GM12878 (cell line): ENCODE data around the gene CAMTA1. TPM values are rescaled to one million over a fixed set of nuclear protein-coding genes. Genes with fewer than 3 reads are reported as not detected.

ENCODE experiments used
- EED ChIP-seq: sonication (generic); IDR thresholded peaks from 2 replicates; pipeline ENCODE4 v1.6.1; 2016; ENCODE audit warnings: antibody characterized with exemption, low read depth
- KLF5 ChIP-seq: fragments of 450-650 bp; IDR thresholded peaks from 2 replicates; pipeline ENCODE4 v1.6.1; 2014; ENCODE audit warnings: mild to moderate bottlenecking; ENCODE audit not compliant: partially characterized antibody
- NFIC ChIP-seq: IDR thresholded peaks from 2 replicates; pipeline ENCODE4 v1.6.1; 2012; ENCODE audit warnings: low read depth, mild to moderate bottlenecking, inconsistent platforms, low read length, moderate library complexity
- NKRF ChIP-seq: fragments of 450-650 bp; conservative IDR thresholded peaks from 2 replicates; pipeline ENCODE4 v1.6.1; 2017; ENCODE audit warnings: mild to moderate bottlenecking, moderate library complexity
- STAT3 ChIP-seq: IDR thresholded peaks from 2 replicates; pipeline ENCODE4 v1.6.1; 2011; ENCODE audit warnings: low read depth, low read length, improper control_type of control experiment
- SUPT20H ChIP-seq: IDR thresholded peaks from 2 replicates; pipeline ENCODE4 v1.6.1; 2011; ENCODE audit warnings: low read depth, mild to moderate bottlenecking, low read length, moderate library complexity, borderline replicate concordance; ENCODE audit not compliant: control insufficient read depth
- polyA plus RNA-seq, 11 experiments: library from polyadenylated mRNA; depleted of rRNA in 4 of 11; unstranded in 6 of 11; stranded (reverse) in 5 of 11; fragments of >200 nt; fragmentation: Nextera tagmentation in 4 of 11; fragmentation: Illumina TruSeq in 1 of 11; extraction: Ambion mirVana in 4 of 11; extraction: Trizol in 1 of 11; gene quantifications; 1 replicate in 1 of 11; 2 replicates in 10 of 11; pipeline versions ENCODE4 v1.2.1 to v1.2.3, GENCODE V29; 2011 to 2016; ENCODE audit warnings: inconsistent platforms in 2 of 11, missing spikeins in 2 of 11, low read depth in 1 of 11
- total RNA-seq, 4 experiments: library from RNA; depleted of rRNA in 3 of 4; stranded (reverse); fragments of >200 nt in 3 of 4; fragmentation: Illumina TruSeq in 1 of 4; extraction: Trizol in 1 of 4; gene quantifications; 2 replicates each; pipeline versions ENCODE4 v1.2.1 to v1.2.3, GENCODE V29; 2013 to 2021
- TF ChIP-seq, protein P1 (sequence below): fragments of 450-650 bp; IDR thresholded peaks from 2 replicates; pipeline ENCODE4 v1.6.1; 2016; ENCODE audit warnings: mild to moderate bottlenecking, moderate library complexity, borderline replicate concordance
- TF ChIP-seq, protein P2 (sequence below): fragments of 450-650 bp; IDR thresholded peaks from 2 replicates; pipeline ENCODE4 v1.6.1; 2017; ENCODE audit warnings: mild to moderate bottlenecking, moderate library complexity
- TF ChIP-seq, protein P3 (sequence below): fragments of 150-350 bp; IDR thresholded peaks from 2 replicates; pipeline ENCODE4 v1.6.1; 2014; ENCODE audit warnings: mild to moderate bottlenecking, low read depth, low read length

The CAMTA1 gene
- total and polyA plus RNA-seq, 10 of the 15 experiments (the other 5 are each of a cell fraction or from before 2014, with no cell fraction given) = 37.7 to 148 (median 76.4) TPM

DNA sequence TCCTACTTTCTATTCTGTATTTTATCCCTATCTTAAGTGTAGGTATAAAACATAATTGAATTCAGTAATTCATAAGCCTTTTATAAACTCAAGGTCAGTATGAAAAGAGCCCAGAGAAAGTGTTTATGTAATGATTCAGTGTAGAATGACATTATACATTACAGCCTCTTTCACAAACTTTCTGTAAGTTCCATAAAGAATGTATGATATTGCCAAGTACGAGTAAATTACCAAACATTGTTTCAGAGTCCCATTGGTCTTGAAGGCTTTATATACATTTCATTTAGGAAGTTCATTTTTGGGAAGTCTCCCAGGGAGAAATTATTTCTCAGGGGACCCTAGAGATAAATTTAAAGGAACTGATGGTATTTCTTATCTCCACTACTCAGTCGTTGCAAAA lies 948.0 kb downstream of the CAMTA1 start (continued):
- TF ChIP-seq, protein P1, sequence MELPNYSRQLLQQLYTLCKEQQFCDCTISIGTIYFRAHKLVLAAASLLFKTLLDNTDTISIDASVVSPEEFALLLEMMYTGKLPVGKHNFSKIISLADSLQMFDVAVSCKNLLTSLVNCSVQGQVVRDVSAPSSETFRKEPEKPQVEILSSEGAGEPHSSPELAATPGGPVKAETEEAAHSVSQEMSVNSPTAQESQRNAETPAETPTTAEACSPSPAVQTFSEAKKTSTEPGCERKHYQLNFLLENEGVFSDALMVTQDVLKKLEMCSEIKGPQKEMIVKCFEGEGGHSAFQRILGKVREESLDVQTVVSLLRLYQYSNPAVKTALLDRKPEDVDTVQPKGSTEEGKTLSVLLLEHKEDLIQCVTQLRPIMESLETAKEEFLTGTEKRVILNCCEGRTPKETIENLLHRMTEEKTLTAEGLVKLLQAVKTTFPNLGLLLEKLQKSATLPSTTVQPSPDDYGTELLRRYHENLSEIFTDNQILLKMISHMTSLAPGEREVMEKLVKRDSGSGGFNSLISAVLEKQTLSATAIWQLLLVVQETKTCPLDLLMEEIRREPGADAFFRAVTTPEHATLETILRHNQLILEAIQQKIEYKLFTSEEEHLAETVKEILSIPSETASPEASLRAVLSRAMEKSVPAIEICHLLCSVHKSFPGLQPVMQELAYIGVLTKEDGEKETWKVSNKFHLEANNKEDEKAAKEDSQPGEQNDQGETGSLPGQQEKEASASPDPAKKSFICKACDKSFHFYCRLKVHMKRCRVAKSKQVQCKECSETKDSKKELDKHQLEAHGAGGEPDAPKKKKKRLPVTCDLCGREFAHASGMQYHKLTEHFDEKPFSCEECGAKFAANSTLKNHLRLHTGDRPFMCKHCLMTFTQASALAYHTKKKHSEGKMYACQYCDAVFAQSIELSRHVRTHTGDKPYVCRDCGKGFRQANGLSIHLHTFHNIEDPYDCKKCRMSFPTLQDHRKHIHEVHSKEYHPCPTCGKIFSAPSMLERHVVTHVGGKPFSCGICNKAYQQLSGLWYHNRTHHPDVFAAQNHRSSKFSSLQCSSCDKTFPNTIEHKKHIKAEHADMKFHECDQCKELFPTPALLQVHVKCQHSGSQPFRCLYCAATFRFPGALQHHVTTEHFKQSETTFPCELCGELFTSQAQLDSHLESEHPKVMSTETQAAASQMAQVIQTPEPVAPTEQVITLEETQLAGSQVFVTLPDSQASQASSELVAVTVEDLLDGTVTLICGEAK = no peak
- TF ChIP-seq STAT3 (no peak), NFIC (no peak), KLF5 (no peak), SUPT20H (no peak), EED (no peak), NKRF (no peak)
- TF ChIP-seq, protein P2, sequence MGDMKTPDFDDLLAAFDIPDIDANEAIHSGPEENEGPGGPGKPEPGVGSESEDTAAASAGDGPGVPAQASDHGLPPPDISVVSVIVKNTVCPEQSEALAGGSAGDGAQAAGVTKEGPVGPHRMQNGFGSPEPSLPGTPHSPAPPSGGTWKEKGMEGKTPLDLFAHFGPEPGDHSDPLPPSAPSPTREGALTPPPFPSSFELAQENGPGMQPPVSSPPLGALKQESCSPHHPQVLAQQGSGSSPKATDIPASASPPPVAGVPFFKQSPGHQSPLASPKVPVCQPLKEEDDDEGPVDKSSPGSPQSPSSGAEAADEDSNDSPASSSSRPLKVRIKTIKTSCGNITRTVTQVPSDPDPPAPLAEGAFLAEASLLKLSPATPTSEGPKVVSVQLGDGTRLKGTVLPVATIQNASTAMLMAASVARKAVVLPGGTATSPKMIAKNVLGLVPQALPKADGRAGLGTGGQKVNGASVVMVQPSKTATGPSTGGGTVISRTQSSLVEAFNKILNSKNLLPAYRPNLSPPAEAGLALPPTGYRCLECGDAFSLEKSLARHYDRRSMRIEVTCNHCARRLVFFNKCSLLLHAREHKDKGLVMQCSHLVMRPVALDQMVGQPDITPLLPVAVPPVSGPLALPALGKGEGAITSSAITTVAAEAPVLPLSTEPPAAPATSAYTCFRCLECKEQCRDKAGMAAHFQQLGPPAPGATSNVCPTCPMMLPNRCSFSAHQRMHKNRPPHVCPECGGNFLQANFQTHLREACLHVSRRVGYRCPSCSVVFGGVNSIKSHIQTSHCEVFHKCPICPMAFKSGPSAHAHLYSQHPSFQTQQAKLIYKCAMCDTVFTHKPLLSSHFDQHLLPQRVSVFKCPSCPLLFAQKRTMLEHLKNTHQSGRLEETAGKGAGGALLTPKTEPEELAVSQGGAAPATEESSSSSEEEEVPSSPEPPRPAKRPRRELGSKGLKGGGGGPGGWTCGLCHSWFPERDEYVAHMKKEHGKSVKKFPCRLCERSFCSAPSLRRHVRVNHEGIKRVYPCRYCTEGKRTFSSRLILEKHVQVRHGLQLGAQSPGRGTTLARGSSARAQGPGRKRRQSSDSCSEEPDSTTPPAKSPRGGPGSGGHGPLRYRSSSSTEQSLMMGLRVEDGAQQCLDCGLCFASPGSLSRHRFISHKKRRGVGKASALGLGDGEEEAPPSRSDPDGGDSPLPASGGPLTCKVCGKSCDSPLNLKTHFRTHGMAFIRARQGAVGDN = no peak
- TF ChIP-seq, protein P3, sequence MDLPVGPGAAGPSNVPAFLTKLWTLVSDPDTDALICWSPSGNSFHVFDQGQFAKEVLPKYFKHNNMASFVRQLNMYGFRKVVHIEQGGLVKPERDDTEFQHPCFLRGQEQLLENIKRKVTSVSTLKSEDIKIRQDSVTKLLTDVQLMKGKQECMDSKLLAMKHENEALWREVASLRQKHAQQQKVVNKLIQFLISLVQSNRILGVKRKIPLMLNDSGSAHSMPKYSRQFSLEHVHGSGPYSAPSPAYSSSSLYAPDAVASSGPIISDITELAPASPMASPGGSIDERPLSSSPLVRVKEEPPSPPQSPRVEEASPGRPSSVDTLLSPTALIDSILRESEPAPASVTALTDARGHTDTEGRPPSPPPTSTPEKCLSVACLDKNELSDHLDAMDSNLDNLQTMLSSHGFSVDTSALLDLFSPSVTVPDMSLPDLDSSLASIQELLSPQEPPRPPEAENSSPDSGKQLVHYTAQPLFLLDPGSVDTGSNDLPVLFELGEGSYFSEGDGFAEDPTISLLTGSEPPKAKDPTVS = no peak
